Measurements from ENCODE around the gene SUGCT. TPM values are rescaled to one million over a fixed set of nuclear protein-coding genes. Genes with fewer than 3 reads are reported as not detected.
"Not testable (repeated sequence)": the region's sequence is repeated elsewhere in the genome, so short reads cannot be mapped to it uniquely, and the experiment has no call there.

The SUGCT gene
- total and polyA plus RNA-seq, 9 of the 15 experiments (the other 6 are each of a cell fraction or from before 2014, with no cell fraction given) = 0.58 to 2.5 (median 1.4) TPM

DNA sequence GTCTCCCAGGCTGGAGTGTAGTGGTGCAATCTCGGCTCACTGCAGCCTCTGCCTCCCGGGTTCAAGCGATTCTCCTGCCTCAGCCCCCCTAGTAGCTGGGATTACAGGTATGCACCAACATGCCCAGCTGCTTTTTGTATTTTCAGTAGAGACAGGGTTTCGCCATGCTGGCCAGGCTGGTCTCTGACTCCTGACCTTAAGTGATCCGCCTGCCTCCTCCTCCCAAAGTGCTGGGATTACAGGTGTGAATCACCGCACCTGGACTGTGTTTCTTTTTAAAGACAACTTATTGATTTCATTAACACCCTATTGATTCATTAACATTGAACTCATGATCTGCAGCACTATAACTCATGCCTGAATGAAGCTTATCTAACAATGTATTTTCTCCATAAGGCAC lies 40.5 kb downstream of the SUGCT start:
- H2AFZ ChIP-seq (ENCODE audit: low read depth, low read length); DNase-seq (ENCODE audit: extremely low read depth in 1 of 4, low spot score in 3 of 4); BruUV-seq (replicated peaks); H3K36me3 ChIP-seq (ENCODE audit: control insufficient read depth, insufficient read depth, low read length); H3K4me1 ChIP-seq (replicated peaks in 1 of 2; ENCODE audit: control insufficient read depth in 2 of 2, insufficient read depth in 2 of 2, low read length in 2 of 2); H3K9me1 ChIP-seq (ENCODE audit: control insufficient read depth, insufficient read depth, low read length); H4K20me1 ChIP-seq (replicated peaks; ENCODE audit: control insufficient read depth, insufficient read depth, low read length); H3K79me2 ChIP-seq (ENCODE audit: control insufficient read depth, insufficient read depth, low read length); ATAC-seq; H3K9me3 ChIP-seq (replicated peaks; ENCODE audit: control insufficient read depth, insufficient read depth, low read depth, low read length); intact Hi-C loops (cut with micrococcal nuclease); H3K4me2 ChIP-seq (ENCODE audit: insufficient read depth, low read length); FAIRE-seq; H3K4me3 ChIP-seq; CTCF ChIA-PET (ENCODE audit: low intra/inter-chr PET ratio); POLR2A ChIA-PET; H3K9ac ChIP-seq (ENCODE audit: insufficient read depth in 1 of 2, low read depth in 2 of 2, low read length in 2 of 2); H3K27ac ChIP-seq (ENCODE audit: extremely low read depth, low read depth, low read length); in situ Hi-C loops (cut with MboI): not testable (repeated sequence)
- 0% methylated on average over 6 of the region's 6 CpGs for WGBS (ENCODE audit: insufficient coverage, low coverage, missing lambda C conversion rate)
- H3K27me3 ChIP-seq (ENCODE audit: control insufficient read depth in 2 of 2, insufficient read depth in 2 of 2, low read length in 2 of 2) = peaks cover 0 to 18% of the 10 kb centered on the region in 2 experiments; a peak in 3 of 5 replicates

DNA sequence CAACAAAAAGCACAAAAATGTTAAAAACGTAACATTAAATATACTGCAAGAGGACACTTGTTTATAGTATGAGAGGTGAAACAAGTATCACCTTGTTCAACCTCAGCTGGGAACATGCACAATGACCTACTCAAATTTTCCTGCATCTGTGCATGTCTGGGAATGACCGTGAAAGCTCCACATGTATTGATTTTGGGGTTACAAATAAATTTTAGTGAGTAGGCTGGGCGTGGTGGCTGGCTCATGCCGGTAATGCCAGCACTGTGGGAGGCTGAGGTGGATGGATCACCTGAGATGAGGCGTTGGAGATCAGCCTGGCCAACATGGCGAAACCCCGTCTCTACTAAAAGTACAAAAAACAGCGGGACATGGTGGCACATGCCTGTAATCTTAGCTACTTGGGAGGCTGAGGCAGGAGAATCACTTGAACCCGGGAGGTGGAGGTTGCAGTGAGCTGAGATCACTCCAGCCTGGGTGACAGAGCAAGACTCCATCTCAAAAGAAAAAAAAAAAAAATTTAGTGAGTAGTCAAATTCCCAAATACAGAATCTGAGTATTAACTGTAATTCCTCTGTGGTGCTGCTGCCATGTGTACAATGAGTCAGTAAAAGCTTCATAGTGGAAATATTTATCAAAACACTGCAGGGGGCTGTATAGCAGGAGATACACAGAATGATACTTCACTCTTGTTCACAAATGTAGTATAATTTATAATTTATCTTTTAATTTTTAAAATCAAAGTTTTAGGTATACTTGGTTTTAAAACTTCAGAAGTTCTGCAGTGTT lies 41.1 kb downstream of the SUGCT start:
- DNase-seq (ENCODE audit: extremely low read depth in 1 of 4, low spot score in 3 of 4) = no peak
- CTCF ChIA-PET (ENCODE audit: low intra/inter-chr PET ratio) = no interaction called here
- no peak for ATAC-seq
- in situ Hi-C loops (cut with MboI) = no loop called here
- Histone ChIP-seq H3K79me2 (ENCODE audit: control insufficient read depth, insufficient read depth, low read length) (no peaks in the 10 kb centered on the region), H3K9me3 (replicated peaks; ENCODE audit: control insufficient read depth, insufficient read depth, low read depth, low read length) (no peaks in the 10 kb centered on the region), H3K4me3 (no peak overlapping the region), H3K27ac (ENCODE audit: extremely low read depth, low read depth, low read length) (no peak overlapping the region), H2AFZ (ENCODE audit: low read depth, low read length) (no peak overlapping the region), H3K36me3 (ENCODE audit: control insufficient read depth, insufficient read depth, low read length) (no peaks in the 10 kb centered on the region), H3K4me2 (ENCODE audit: insufficient read depth, low read length) (no peak overlapping the region), H3K9me1 (ENCODE audit: control insufficient read depth, insufficient read depth, low read length) (no peaks in the 10 kb centered on the region), H3K4me1 (replicated peaks in 1 of 2; ENCODE audit: control insufficient read depth in 2 of 2, insufficient read depth in 2 of 2, low read length in 2 of 2) (no peaks in the 10 kb centered on the region), H3K9ac (ENCODE audit: insufficient read depth in 1 of 2, low read depth in 2 of 2, low read length in 2 of 2) (no peak overlapping the region), H3K27me3 (ENCODE audit: control insufficient read depth in 2 of 2, insufficient read depth in 2 of 2, low read length in 2 of 2) (peaks cover 0 to 18% of the 10 kb centered on the region in 2 experiments; a peak in 3 of 5 replicates), H4K20me1 (replicated peaks; ENCODE audit: control insufficient read depth, insufficient read depth, low read length) (no peaks in the 10 kb centered on the region)
- intact Hi-C loops (cut with micrococcal nuclease) = no loop called here
- TF ChIP-seq ETS2 (tag; IDR thresholded peaks at IDR 0.05; ENCODE audit: borderline replicate concordance, poor library complexity, severe bottlenecking) = no peak
- no peak for TF ChIP-seq TCF7 (IDR thresholded peaks at IDR 0.05; ENCODE audit: borderline replicate concordance)
- no peak for TF ChIP-seq NFATC3 (IDR thresholded peaks at IDR 0.05)
- no peak for TF ChIP-seq COPS2 (conservative IDR thresholded peaks at IDR 0.05)
- no peak for TF ChIP-seq NBN (IDR thresholded peaks at IDR 0.05; ENCODE audit: low read depth)
- no peak for TF ChIP-seq ZNF408 (CRISPR knock-in tag; IDR thresholded peaks at IDR 0.05; ENCODE audit: low read depth)
- no peak for TF ChIP-seq L3MBTL2 (IDR thresholded peaks at IDR 0.05)
- TF ChIP-seq, protein P1, sequence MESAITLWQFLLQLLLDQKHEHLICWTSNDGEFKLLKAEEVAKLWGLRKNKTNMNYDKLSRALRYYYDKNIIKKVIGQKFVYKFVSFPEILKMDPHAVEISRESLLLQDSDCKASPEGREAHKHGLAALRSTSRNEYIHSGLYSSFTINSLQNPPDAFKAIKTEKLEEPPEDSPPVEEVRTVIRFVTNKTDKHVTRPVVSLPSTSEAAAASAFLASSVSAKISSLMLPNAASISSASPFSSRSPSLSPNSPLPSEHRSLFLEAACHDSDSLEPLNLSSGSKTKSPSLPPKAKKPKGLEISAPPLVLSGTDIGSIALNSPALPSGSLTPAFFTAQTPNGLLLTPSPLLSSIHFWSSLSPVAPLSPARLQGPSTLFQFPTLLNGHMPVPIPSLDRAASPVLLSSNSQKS (CRISPR knock-in tag; IDR thresholded peaks at IDR 0.05) = no peak
- TF ChIP-seq NFIX (CRISPR knock-in tag; IDR thresholded peaks at IDR 0.05; ENCODE audit: low read depth) = no peak
- no peak for TF ChIP-seq THRAP3 (IDR thresholded peaks at IDR 0.05; ENCODE audit: borderline replicate concordance)
- TF ChIP-seq FOXK2 (conservative IDR thresholded peaks at IDR 0.05 in 1 of 2, IDR thresholded peaks at IDR 0.05 in 1 of 2; ENCODE audit: low read depth in 2 of 2) = no peak
- no peak for TF ChIP-seq SMC3 (conservative IDR thresholded peaks at IDR 0.05; ENCODE audit: insufficient read depth, low read depth, low read length)
- no TSS peak for BruUV-seq (replicated peaks)
- no peak for FAIRE-seq
- WGBS (ENCODE audit: insufficient coverage, low coverage, missing lambda C conversion rate) = 4% methylated on average over 9 of the region's 9 CpGs
- POLR2A ChIA-PET = interaction anchor here (0.6 to 0.7 kb wide), 2 partner anchors 22 to 34 kb away, joined by 3 read pairs; no protein-coding TSS in a partner anchor

Measured in K562 (cell line).